GM12878 (cell line): Measurements from ENCODE around the gene PDS5A. TPM values are rescaled to one million over a fixed set of nuclear protein-coding genes. Genes with fewer than 3 reads are reported as not detected.

Source experiments
- ATAC-seq: fragments of 200-7000 bp; cut with Tn5 transposase; 3 replicates; pipeline ENCODE4 v1.9.1; 2020; ENCODE audit warnings: mild to moderate bottlenecking, moderate library complexity
- BruUV-seq: library from RNA; stranded (reverse); fragments of 400-500 nt; replicated peaks from 2 replicates; lab custom pipeline; 2021; lab: Mats Ljungman, UMichigan
- CTCF ChIA-PET: fragments of 300-600 bp; sonication (Branson Sonifier 250); formaldehyde crosslinking; extraction: SDS; loops from one replicate; lab custom pipeline; 2021; ENCODE audit warnings: inconsistent platforms; lab: Yijun Ruan, JAX
- POLR2A ChIA-PET: fragments of 350-600 bp; formaldehyde crosslinking; extraction: SDS; loops from one replicate; lab custom pipeline; 2021; ENCODE audit warnings: inconsistent platforms; lab: Charles Lee
- RAD21 ChIA-PET: fragments of 300-600 bp; sonication (Branson Sonifier 250); formaldehyde crosslinking; loops from one replicate; lab custom pipeline; 2023; ENCODE audit warnings: antibody characterized with exemption; ENCODE audit not compliant: unreplicated experiment; lab: Charles Lee
- SMC1A ChIA-PET: fragments of 300-600 bp; sonication (Branson Sonifier 250); formaldehyde crosslinking; loops from one replicate; lab custom pipeline; 2023; ENCODE audit not compliant: unreplicated experiment, uncharacterized antibody; lab: Charles Lee
- DNase-seq: peaks from one replicate; pipeline ENCODE4 v3.0.0-alpha.2; 2011; ENCODE audit warnings: low read depth, low spot score
- FAIRE-seq: peaks from 3 replicates; lab custom pipeline; 2011; peaks lifted over from hg19 to GRCh38; lab: Jason Lieb, UNC
- H2AFZ ChIP-seq: 2 replicates; pipeline ENCODE4 v1.6.0; 2011; ENCODE audit warnings: low read depth, low read length, control low read depth; ENCODE audit not compliant: control insufficient read depth
- H3K27ac ChIP-seq: 2 replicates; pipeline ENCODE4 v1.5.1; 2011; ENCODE audit warnings: control low read depth; ENCODE audit not compliant: control insufficient read depth, insufficient read depth
- H3K27me3 ChIP-seq, 2 experiments: replicated peaks in 1 of 2; 2 replicates each; pipeline versions ENCODE4 v1.6.0 to v1.6.1; 2011; ENCODE audit warnings: low read length in 1 of 2; ENCODE audit not compliant: control insufficient read depth in 2 of 2, insufficient read depth in 2 of 2
- H3K36me3 ChIP-seq, 2 experiments: 2 replicates each; pipeline ENCODE4 v1.5.1; 2011; ENCODE audit warnings: low read length in 1 of 2; ENCODE audit not compliant: control insufficient read depth in 2 of 2, insufficient read depth in 2 of 2
- H3K4me1 ChIP-seq: 2 replicates; pipeline ENCODE4 v1.6.1; 2011; ENCODE audit warnings: mild to moderate bottlenecking, low read length, moderate library complexity, mixed read lengths; ENCODE audit not compliant: control insufficient read depth, insufficient read depth
- H3K4me2 ChIP-seq: 2 replicates; pipeline ENCODE4 v1.6.0; 2011; ENCODE audit warnings: control low read depth; ENCODE audit not compliant: control insufficient read depth, insufficient read depth
- H3K4me3 ChIP-seq: fragments of 200-600 bp; sonication (generic); 2 replicates; pipeline ENCODE4 v1.5.1; 2016
- H3K79me2 ChIP-seq: 2 replicates; pipeline ENCODE4 v1.6.0; 2011; ENCODE audit warnings: low read length; ENCODE audit not compliant: control insufficient read depth, insufficient read depth
- H3K9ac ChIP-seq: 2 replicates; pipeline ENCODE4 v1.8.0; 2011; ENCODE audit warnings: low read length, control low read depth, mixed read lengths; ENCODE audit not compliant: control insufficient read depth, insufficient read depth
- H3K9me3 ChIP-seq: replicated peaks from 3 replicates; pipeline ENCODE4 v1.5.1; 2011; ENCODE audit warnings: mild to moderate bottlenecking, low read length; ENCODE audit not compliant: control insufficient read depth, insufficient read depth
- H4K20me1 ChIP-seq: 2 replicates; pipeline ENCODE4 v1.6.0; 2011; ENCODE audit not compliant: control insufficient read depth, insufficient read depth
- CBFB ChIP-seq: IDR thresholded peaks from 2 replicates; pipeline ENCODE4 v1.6.1; 2016; ENCODE audit warnings: antibody characterized with exemption, low read depth
- CEBPB ChIP-seq, 2 experiments: fragments of 150-350 bp in 1 of 2; IDR thresholded peaks; 2 replicates each; pipeline ENCODE4 v1.6.1; 2012 to 2014; ENCODE audit warnings: low read depth in 2 of 2, low read length in 2 of 2, borderline replicate concordance in 1 of 2, inconsistent platforms in 1 of 2
- HDAC6 ChIP-seq: fragments of 200-600 bp; sonication (generic); IDR thresholded peaks from one replicate; pipeline ENCODE4 v1.8.0; 2017; ENCODE audit warnings: antibody characterized with exemption; ENCODE audit not compliant: unreplicated experiment
- JUND ChIP-seq: IDR thresholded peaks from 2 replicates; pipeline ENCODE4 v1.6.1; 2012; ENCODE audit warnings: low read depth, mild to moderate bottlenecking, low read length, improper control_type of control experiment, moderate library complexity
- MEF2B ChIP-seq: fragments of 450-650 bp; IDR thresholded peaks from 2 replicates; pipeline ENCODE4 v1.6.1; 2018; ENCODE audit warnings: mild to moderate bottlenecking, moderate library complexity; ENCODE audit not compliant: partially characterized antibody, poor library complexity, severe bottlenecking
- MTA2 ChIP-seq: fragments of 450-650 bp; IDR thresholded peaks from 2 replicates; pipeline ENCODE4 v1.6.1; 2016; ENCODE audit warnings: low read depth, mild to moderate bottlenecking, moderate library complexity
- NFIC ChIP-seq: IDR thresholded peaks from 2 replicates; pipeline ENCODE4 v1.6.1; 2012; ENCODE audit warnings: low read depth, mild to moderate bottlenecking, inconsistent platforms, low read length, moderate library complexity
- NFYA ChIP-seq: IDR thresholded peaks from 2 replicates; pipeline ENCODE4 v1.6.1; 2011; ENCODE audit warnings: low read depth, mild to moderate bottlenecking, low read length, improper control_type of control experiment, borderline replicate concordance
- RUNX3 ChIP-seq: IDR thresholded peaks from 2 replicates; pipeline ENCODE4 v1.6.1; 2012; ENCODE audit warnings: low read length, inconsistent platforms
- SRF ChIP-seq, 2 experiments: IDR thresholded peaks; 2 replicates each; pipeline ENCODE4 v1.6.1; 2011; ENCODE audit warnings: low read depth in 2 of 2, low read length in 2 of 2, mild to moderate bottlenecking in 1 of 2, moderate library complexity in 1 of 2
- ZNF24 ChIP-seq: fragments of 450-650 bp; IDR thresholded peaks from 2 replicates; pipeline ENCODE4 v1.6.1; 2017; ENCODE audit warnings: antibody characterized with exemption, mild to moderate bottlenecking
- WGBS: methylation state at CpG from one replicate; pipeline ENCODE4 v1.1.6; 2016; ENCODE audit warnings: low lambda C conversion rate; ENCODE audit not compliant: insufficient replicate concordance, insufficient coverage; ENCODE audit errors: missing lambda C conversion rate; 5-methylcytosine and 5-hydroxymethylcytosine counted together
- in situ Hi-C: fragments of 300-500 bp; cut with MboI; formaldehyde crosslinking; loops from 9 replicates; pipeline ENCODE4 v1.14.3; 2018; ENCODE audit warnings: mixed read lengths
- intact Hi-C: fragments of 100-400 bp; cut with micrococcal nuclease; formaldehyde crosslinking; loops from one replicate; pipeline ENCODE4 v1.14.2; 2022; ENCODE audit not compliant: unreplicated experiment
- polyA plus RNA-seq, 11 experiments: library from polyadenylated mRNA; depleted of rRNA in 4 of 11; unstranded in 6 of 11; stranded (reverse) in 5 of 11; fragments of >200 nt; fragmentation: Nextera tagmentation in 4 of 11; fragmentation: Illumina TruSeq in 1 of 11; extraction: Ambion mirVana in 4 of 11; extraction: Trizol in 1 of 11; gene quantifications; 1 replicate in 1 of 11; 2 replicates in 10 of 11; pipeline versions ENCODE4 v1.2.1 to v1.2.3, GENCODE V29; 2011 to 2016; ENCODE audit warnings: inconsistent platforms in 2 of 11, missing spikeins in 2 of 11, low read depth in 1 of 11
- total RNA-seq, 4 experiments: library from RNA; depleted of rRNA in 3 of 4; stranded (reverse); fragments of >200 nt in 3 of 4; fragmentation: Illumina TruSeq in 1 of 4; extraction: Trizol in 1 of 4; gene quantifications; 2 replicates each; pipeline versions ENCODE4 v1.2.1 to v1.2.3, GENCODE V29; 2013 to 2021
- TF ChIP-seq, protein P1 (sequence below): IDR thresholded peaks from 2 replicates; pipeline ENCODE4 v1.6.1; 2011; ENCODE audit warnings: low read depth, low read length, improper control_type of control experiment, borderline replicate concordance

Gene PDS5A
- total and polyA plus RNA-seq, 10 of the 15 experiments (the other 5 are each of a cell fraction or from before 2014, with no cell fraction given), result 13.7 to 69.7 (median 52.3) TPM

DNA sequence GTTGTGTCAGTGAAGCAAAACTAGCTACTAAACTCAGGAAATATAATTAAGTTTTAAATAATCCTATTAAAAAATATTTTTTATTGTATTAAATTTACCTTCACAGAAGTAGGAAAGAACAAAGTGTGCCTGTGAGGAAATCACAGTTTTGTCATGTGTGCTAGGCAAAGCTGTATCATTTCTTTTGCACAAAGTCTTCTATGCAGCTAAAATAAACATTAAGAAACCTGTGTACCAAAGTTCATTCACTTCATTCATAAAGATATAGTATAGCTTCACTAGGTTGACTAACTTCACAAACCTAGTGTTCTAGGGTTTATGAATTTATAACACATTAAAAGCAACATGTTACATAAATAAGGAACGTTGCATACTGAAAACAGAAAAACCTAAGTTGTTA is 131.0 kb downstream of the PDS5A start:
- ATAC-seq (no peak), FAIRE-seq (no peak), DNase-seq (no peak)
- in situ Hi-C loops (no loop called here), intact Hi-C loops (no loop called here)
- Histone ChIP-seq H3K4me1 (no peaks in the 10 kb centered on the region), H3K27ac (no peak overlapping the region), H4K20me1 (no peaks in the 10 kb centered on the region), H3K79me2 (no peaks in the 10 kb centered on the region), H3K4me3 (no peak overlapping the region), H3K27me3 (no peaks in the 10 kb centered on the region), H3K4me2 (no peak overlapping the region), H3K36me3 (peaks cover 3 to 27% of the 10 kb centered on the region in 2 experiments; a peak in 3 of 4 replicates), H3K9me3 (no peaks in the 10 kb centered on the region), H2AFZ (no peak overlapping the region), H3K9ac (no peak overlapping the region)
- ChIA-PET CTCF (no interaction called here), RAD21 (interaction anchor here (1.2 kb wide), 1 partner anchor 124 kb away, joined by 3 read pairs; no protein-coding TSS in a partner anchor), SMC1A (interaction anchor here (0.8 to 1.3 kb wide), 4 partner anchors 32 to 377 kb away, joined by 3 to 4 read pairs (median 3); no protein-coding TSS in a partner anchor), POLR2A (no interaction called here)
- TF ChIP-seq CBFB (no peak), MEF2B (no peak), MTA2 (no peak), RUNX3 (no peak)
- 83% methylated on average over 1 of the region's 1 CpG for WGBS
- BruUV-seq, result no TSS peak

DNA sequence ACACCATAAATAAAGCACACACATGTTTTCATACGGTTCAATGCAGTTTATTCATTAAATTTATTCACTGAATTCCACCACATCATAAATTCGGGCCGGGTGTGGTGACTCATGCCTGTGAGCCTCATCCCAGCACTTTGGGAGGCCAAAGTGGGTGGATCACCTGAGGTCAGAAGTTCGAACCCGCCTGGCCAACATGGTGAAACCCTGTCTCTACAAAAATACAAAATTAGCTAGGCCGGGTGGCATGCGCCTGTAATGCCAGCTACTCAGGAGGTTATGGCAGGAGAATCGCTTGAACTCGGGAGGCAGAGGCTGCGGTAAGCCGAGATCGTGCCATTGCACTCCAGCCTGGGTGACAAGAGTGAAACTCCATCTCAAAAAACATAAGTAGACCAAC is 131.6 kb downstream of the PDS5A start:
- BruUV-seq, result no TSS peak
- FAIRE-seq, result no peak
- in situ Hi-C loops (no loop called here), intact Hi-C loops (no loop called here)
- Histone ChIP-seq H3K9ac (no peak overlapping the region), H4K20me1 (no peaks in the 10 kb centered on the region), H3K4me2 (no peak overlapping the region), H3K9me3 (no peaks in the 10 kb centered on the region), H2AFZ (no peak overlapping the region), H3K4me3 (no peak overlapping the region), H3K4me1 (no peaks in the 10 kb centered on the region), H3K36me3 (peaks cover 5 to 32% of the 10 kb centered on the region in 2 experiments), H3K27ac (no peak overlapping the region), H3K27me3 (no peaks in the 10 kb centered on the region), H3K79me2 (no peaks in the 10 kb centered on the region)
- 92% methylated on average over 12 of the region's 12 CpGs for WGBS
- CTCF ChIA-PET, result interaction anchor here (0.7 kb wide), 1 partner anchor 342 kb away, joined by 5 read pairs; no protein-coding TSS in a partner anchor
- POLR2A ChIA-PET, result no interaction called here
- ATAC-seq, result no peak
- TF ChIP-seq CEBPB (IDR thresholded peaks at IDR 0.05; ENCODE audit: borderline replicate concordance in 1 of 2, low read depth in 2 of 2, low read length in 2 of 2), result no peak
- TF ChIP-seq, protein P1, sequence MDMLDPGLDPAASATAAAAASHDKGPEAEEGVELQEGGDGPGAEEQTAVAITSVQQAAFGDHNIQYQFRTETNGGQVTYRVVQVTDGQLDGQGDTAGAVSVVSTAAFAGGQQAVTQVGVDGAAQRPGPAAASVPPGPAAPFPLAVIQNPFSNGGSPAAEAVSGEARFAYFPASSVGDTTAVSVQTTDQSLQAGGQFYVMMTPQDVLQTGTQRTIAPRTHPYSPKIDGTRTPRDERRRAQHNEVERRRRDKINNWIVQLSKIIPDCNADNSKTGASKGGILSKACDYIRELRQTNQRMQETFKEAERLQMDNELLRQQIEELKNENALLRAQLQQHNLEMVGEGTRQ, result no peak
- no peak for TF ChIP-seq ZNF24
- no peak for TF ChIP-seq HDAC6
- TF ChIP-seq JUND, result no peak
- TF ChIP-seq SRF (IDR thresholded peaks at IDR 0.05; ENCODE audit: low read depth in 2 of 2, low read length in 2 of 2), result no peak
- TF ChIP-seq NFYA, result no peak
- TF ChIP-seq NFIC, result no peak
- DNase-seq, result no peak
- RAD21 ChIA-PET, result no interaction called here
- SMC1A ChIA-PET, result interaction anchor here (0.6 to 0.9 kb wide), 3 partner anchors 25 to 85 kb away, joined by 3 read pairs; no protein-coding TSS in a partner anchor
